Fibroblast of upper back skin (primary cell): ENCODE measurements around the gene GNB1.
A peak's percentile ranks its signal among the peaks of the same experiment; 100 is the strongest.

Source experiments
- DNase-seq: peaks from one replicate; pipeline ENCODE4 v3.0.0-alpha.2; 2013

The GNB1 gene

DNA sequence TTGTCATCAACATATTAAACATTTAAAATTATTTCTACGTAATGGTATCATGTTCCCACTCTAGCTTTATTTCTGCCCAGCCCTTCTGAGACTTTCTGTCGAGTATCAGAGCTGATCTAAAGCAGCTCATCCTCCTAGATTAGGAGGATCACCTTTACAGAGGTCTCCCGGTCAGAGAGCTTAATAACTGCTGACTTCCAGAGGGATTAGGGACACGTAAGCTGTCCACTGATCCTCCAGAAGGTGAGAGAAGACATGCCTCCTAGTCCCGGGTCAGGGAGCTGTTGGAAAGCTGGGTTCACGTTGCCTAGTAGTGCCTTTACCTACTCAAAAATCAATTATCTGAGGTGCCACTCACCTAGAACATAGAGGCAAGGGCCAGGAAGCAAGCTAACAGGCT lies 81.4 kb downstream of the GNB1 start:
- DNase-seq: no peak

GRCh38 chr1:1808206-1808605 lies 82.7 kb downstream of the GNB1 start:
- no peak for DNase-seq

GRCh38 chr1:1806890-1807289 lies 84.0 kb downstream of the GNB1 start:
- no peak for DNase-seq

- no peak for DNase-seq
Measured at GRCh38 chr1:1804301-1804700, 86.6 kb downstream of the GNB1 start.

GRCh38 chr1:1802871-1803270 lies 88.0 kb downstream of the GNB1 start:
- DNase-seq: no peak

- no peak for DNase-seq
Measured at GRCh38 chr1:1799716-1800115, 91.2 kb downstream of the GNB1 start.

GRCh38 chr1:1797731-1798341 lies 93.1 kb downstream of the GNB1 start:
- no peak for DNase-seq

DNA sequence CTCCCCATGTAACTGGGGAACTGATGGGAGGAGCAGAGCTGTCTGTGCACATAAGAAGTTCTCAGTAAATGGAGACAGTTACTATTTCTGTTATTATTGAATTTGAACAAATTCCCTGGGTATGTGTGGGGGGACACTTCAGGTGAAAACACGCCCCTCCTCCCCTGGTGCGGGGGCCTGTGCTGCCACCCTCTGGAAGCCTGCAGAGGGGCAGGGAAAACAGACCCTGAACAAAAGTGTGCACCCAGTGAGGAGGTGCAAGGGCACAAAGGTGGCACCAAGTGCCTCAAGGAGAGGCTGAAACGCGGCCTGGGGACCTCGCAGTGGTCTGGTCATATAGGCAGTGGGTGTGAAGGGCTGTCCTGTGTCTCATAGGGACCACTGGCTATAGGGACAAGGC lies 94.4 kb downstream of the GNB1 start:
- DNase-seq: no peak

DNA sequence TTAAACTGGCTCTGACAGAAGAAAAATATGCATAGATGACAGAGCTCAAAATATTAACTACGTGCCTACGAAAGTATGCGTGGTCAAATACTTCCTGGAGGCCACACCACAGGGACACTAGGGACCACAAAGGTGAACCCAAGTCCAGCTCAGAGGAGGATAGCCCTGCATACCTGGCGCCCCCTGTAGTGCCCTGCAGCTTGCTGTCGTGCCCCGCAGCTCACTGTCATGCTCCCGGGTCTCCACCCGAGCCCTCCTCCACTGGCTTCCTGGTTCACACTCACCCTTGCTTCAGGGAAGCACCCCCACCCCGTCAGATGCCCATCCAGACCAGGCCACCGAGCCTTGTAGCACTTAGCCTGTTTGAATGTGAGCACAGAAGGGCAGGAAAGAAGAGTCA lies 95.9 kb downstream of the GNB1 start:
- no peak for DNase-seq

DNA sequence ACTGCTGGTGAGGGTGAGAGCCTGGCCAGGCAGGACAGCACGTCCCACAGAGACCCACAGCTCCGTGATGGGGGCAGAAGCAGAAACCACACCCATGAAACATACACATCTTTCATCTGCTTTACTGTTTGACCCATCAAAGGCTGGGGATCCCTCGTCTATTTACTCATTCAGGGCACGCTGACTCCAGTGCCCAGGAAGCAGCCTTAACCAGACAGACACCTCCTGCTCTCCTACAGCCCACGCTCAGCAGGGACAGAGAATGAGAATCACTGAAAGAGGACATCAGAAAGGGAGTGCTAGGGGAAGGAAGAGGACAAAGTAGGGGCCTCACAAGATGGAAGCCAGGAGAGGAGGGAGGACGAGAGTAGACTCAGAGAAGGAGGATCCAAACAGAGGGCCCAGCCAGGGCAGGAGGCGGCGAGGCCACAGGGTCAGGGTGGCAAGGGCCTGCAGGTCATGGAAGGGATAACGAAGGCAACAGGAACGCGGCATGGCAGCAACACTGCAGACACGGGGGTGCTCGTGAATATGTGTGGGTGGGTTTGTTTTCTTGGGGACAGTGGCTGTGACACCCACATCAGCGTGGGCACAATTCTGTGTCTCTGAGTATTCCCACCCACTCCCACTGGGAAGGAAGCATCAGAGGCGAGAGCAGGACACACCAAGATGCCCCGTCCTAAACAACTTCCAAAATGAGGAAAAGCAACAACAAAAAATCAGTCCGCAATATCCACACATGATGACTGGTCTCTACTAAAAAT lies 97.2 kb downstream of the GNB1 start:
- DNase-seq: no peak

- DNase-seq: peak; percentile 16
Measured at GRCh38 chr1:1788646-1789431, 102.0 kb downstream of the GNB1 start.

GRCh38 chr1:1788136-1788535 lies 102.8 kb downstream of the GNB1 start:
- DNase-seq: no peak

GRCh38 chr1:1786836-1787605 lies 103.9 kb downstream of the GNB1 start:
- DNase-seq: no peak

GRCh38 chr1:1785666-1786065 lies 105.2 kb downstream of the GNB1 start:
- DNase-seq: no peak

DNA sequence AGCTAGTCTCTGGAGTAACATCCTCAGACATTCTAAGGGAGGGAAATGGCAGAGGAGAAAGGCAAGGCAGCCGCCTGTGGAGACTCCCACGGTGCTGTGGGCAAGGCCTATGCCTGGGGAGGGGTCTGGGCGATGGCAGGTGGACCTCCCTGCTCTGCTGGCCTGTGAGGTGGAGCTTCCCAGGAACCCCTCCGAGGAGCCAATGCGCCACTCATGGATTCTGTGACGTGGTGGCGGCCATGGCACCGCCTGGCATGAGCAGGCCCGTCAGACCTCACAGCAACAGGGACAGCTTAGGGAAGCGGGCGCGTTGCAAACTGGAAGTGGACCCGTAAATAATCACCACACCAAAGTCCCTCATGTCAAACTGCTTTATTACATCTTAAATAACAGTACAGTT lies 106.0 kb downstream of the GNB1 start:
- DNase-seq: no peak

DNA sequence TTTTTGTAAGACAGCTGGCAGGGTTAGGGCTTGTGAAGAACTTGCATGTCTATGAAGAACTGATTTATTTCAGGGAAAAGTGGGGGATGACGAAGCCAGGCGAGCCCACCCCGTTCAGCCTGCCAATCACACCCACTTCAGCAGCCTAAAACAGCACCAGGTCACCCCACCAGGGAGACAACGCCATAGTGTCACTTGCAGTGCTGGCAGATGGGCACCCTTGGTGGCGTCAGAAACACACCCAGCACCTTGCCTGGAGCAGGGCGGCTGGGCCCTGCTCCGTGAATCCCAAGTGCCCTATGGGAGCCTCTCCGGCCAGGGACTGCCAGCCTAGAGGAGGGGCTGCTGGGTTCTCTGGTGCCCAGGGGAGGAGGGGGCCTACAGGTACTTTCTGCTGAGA lies 107.6 kb downstream of the GNB1 start:
- no peak for DNase-seq

DNA sequence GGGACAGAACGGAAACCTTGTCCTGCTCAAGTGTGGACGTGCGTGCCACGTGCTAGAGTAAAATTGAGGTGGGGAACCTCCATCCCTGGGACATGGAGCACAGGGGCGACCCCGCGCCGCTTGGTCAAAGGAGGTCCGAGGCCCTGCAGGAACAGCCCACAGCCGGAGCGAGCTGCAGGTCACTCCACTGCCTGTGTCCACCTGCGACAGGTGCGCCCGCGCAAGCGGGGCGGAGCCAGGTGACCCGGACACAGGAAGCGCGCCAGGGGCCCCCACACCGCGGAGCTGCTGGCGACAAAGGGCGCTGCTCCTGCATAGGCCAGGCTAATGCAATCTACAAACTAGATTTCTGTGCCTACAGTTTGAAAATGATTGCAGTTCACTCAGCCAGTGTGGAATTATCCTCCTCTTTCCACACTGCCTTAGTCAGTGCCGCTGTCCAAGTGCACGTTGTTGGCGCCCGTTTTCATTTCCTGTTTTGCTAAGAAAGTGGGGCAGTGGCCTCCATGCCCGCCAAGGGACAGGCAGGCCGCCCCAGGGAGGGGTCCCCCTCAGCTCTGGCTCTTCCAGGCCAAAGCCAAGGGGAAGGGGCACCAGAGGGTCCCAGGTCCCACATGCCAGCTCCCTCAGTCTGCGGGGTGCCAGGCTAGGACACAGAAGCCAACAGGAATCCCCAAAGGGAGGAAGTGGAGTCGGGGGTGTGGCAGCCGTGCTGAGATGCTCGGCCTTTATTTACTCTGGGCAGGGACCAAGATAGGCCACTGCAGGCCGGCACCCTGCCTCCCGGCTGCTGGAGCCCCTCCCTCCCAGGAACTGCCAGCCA lies 108.3 kb downstream of the GNB1 start:
- DNase-seq: peak; percentile 27

DNA sequence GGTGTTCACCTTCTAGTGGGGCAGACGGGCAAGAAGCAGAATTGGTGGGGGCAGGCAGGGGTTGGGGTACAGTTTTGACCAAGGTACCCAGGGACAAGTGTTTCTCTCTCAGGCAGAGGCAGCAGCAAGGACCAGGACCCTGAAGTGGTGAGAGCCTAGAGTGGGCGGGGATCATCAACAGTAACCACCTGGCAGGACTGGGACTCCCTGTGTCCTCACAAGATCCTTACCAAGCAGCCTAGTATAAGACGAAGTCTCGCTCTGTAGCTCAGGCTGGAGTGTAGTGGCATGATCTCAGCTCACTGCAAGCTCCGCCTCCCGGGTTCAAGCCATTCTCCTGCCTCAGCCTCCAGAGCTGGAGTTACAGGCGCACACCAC lies 109.4 kb downstream of the GNB1 start:
- DNase-seq: no peak

- no peak for DNase-seq
Measured at GRCh38 chr1:1780598-1781525, 110.0 kb downstream of the GNB1 start.

GRCh38 chr1:1779691-1780597 lies 110.9 kb downstream of the GNB1 start:
- peak; percentile 8 for DNase-seq
